ENCODE results near the gene TAP2. TPM values are rescaled to one million over a fixed set of nuclear protein-coding genes. Genes with fewer than 3 reads are reported as not detected.
A peak's percentile ranks its signal among the peaks of the same experiment; 100 is the strongest.

Gene TAP2
- polyA plus RNA-seq, 1 donor from 2014 or later: 1.2 TPM

GRCh38 chr6:32886681-32887383 is 48.3 kb upstream of the TAP2 start:
- H3K4me3 ChIP-seq (ENCODE audit: low read length): no peak overlapping the region
- no peak overlapping the region for H3K4me2 ChIP-seq (ENCODE audit: low read length)
- H3K36me3 ChIP-seq (ENCODE audit: insufficient read depth, low read length): no peaks in the 10 kb centered on the region
- H3K79me2 ChIP-seq (replicated peaks; ENCODE audit: insufficient read depth, low read length): no peaks in the 10 kb centered on the region
- H3F3A ChIP-seq (ENCODE audit: insufficient read depth, low read length, poor library complexity, severe bottlenecking): no peaks in the 10 kb centered on the region
- no peaks in the 10 kb centered on the region for H3K9me3 ChIP-seq (ENCODE audit: low read length)
- H3K9me2 ChIP-seq (ENCODE audit: insufficient read depth, low read length): no peaks in the 10 kb centered on the region
- no peak overlapping the region for H2AFZ ChIP-seq (ENCODE audit: low read depth, low read length)
- no peaks in the 10 kb centered on the region for H4K20me1 ChIP-seq (ENCODE audit: insufficient read depth)
- H3K27ac ChIP-seq (ENCODE audit: low read length): no peak overlapping the region
- TF ChIP-seq RAD21 (conservative IDR thresholded peaks at IDR 0.05) (no peak), EZH2 (IDR thresholded peaks at IDR 0.05; ENCODE audit: borderline replicate concordance, insufficient read depth, low read length, poor library complexity, severe bottlenecking) (no peak)
- no peaks in the 10 kb centered on the region for H3K27me3 ChIP-seq (ENCODE audit: insufficient read depth, low read depth, low read length)
- H3K9ac ChIP-seq (ENCODE audit: low read length): no peak overlapping the region

GRCh38 chr6:32885698-32886286 is 47.3 kb upstream of the TAP2 start:
- Histone ChIP-seq H3K36me3 (ENCODE audit: insufficient read depth, low read length) (no peaks in the 10 kb centered on the region), H3K27me3 (ENCODE audit: insufficient read depth, low read depth, low read length) (no peaks in the 10 kb centered on the region), H4K20me1 (ENCODE audit: insufficient read depth) (no peaks in the 10 kb centered on the region), H3K4me3 (ENCODE audit: low read length) (no peak overlapping the region), H3K9me2 (ENCODE audit: insufficient read depth, low read length) (no peaks in the 10 kb centered on the region), H3K79me2 (replicated peaks; ENCODE audit: insufficient read depth, low read length) (no peaks in the 10 kb centered on the region), H3F3A (ENCODE audit: insufficient read depth, low read length, poor library complexity, severe bottlenecking) (no peaks in the 10 kb centered on the region), H3K9ac (ENCODE audit: low read length) (no peak overlapping the region), H3K9me3 (ENCODE audit: low read length) (no peaks in the 10 kb centered on the region), H3K4me2 (ENCODE audit: low read length) (no peak overlapping the region), H2AFZ (ENCODE audit: low read depth, low read length) (no peak overlapping the region), H3K27ac (ENCODE audit: low read length) (no peak overlapping the region)
- TF ChIP-seq SMC3 (conservative IDR thresholded peaks at IDR 0.05; ENCODE audit: poor library complexity) (peak; percentile 90), CTCF (IDR thresholded peaks at IDR 0.05; ENCODE audit: poor library complexity, severe bottlenecking) (peak; percentile 85), RAD21 (conservative IDR thresholded peaks at IDR 0.05) (peak; percentile 86), EZH2 (IDR thresholded peaks at IDR 0.05; ENCODE audit: borderline replicate concordance, insufficient read depth, low read length, poor library complexity, severe bottlenecking) (no peak)

- Histone ChIP-seq H3K9ac (ENCODE audit: low read length) (no peak overlapping the region), H3K27ac (ENCODE audit: low read length) (no peak overlapping the region), H3K9me2 (ENCODE audit: insufficient read depth, low read length) (no peaks in the 10 kb centered on the region), H3K9me3 (ENCODE audit: low read length) (no peaks in the 10 kb centered on the region), H4K20me1 (ENCODE audit: insufficient read depth) (no peaks in the 10 kb centered on the region), H2AFZ (ENCODE audit: low read depth, low read length) (no peak overlapping the region), H3F3A (ENCODE audit: insufficient read depth, low read length, poor library complexity, severe bottlenecking) (no peaks in the 10 kb centered on the region), H3K36me3 (ENCODE audit: insufficient read depth, low read length) (no peaks in the 10 kb centered on the region), H3K4me3 (ENCODE audit: low read length) (no peak overlapping the region), H3K27me3 (ENCODE audit: insufficient read depth, low read depth, low read length) (no peaks in the 10 kb centered on the region), H3K4me2 (ENCODE audit: low read length) (no peak overlapping the region), H3K79me2 (replicated peaks; ENCODE audit: insufficient read depth, low read length) (no peaks in the 10 kb centered on the region)
- TF ChIP-seq SMC3 (conservative IDR thresholded peaks at IDR 0.05; ENCODE audit: poor library complexity): no peak
- TF ChIP-seq MXI1 (conservative IDR thresholded peaks at IDR 0.05; ENCODE audit: poor library complexity, severe bottlenecking): no peak
- no peak for TF ChIP-seq TAF1 (IDR thresholded peaks at IDR 0.05; ENCODE audit: low read depth)
- TF ChIP-seq POLR2AphosphoS5 (IDR thresholded peaks at IDR 0.05): no peak
- no peak for TF ChIP-seq CTCF (IDR thresholded peaks at IDR 0.05; ENCODE audit: poor library complexity, severe bottlenecking)
- no peak for TF ChIP-seq EP300 (conservative IDR thresholded peaks at IDR 0.05; ENCODE audit: poor library complexity, severe bottlenecking)
- TF ChIP-seq EZH2 (IDR thresholded peaks at IDR 0.05; ENCODE audit: borderline replicate concordance, insufficient read depth, low read length, poor library complexity, severe bottlenecking): no peak
Observed at GRCh38 chr6:32883789-32884188, 45.2 kb upstream of the TAP2 start.
